ENCODE data around the gene EHBP1L1. TPM values are rescaled to one million over a fixed set of nuclear protein-coding genes. Genes with fewer than 3 reads are reported as not detected.
A peak's percentile ranks its signal among the peaks of the same experiment; 100 is the strongest.

The EHBP1L1 gene
- total RNA-seq, 2 experiments from 2014 or later: 94.0 to 99.4 TPM

DNA sequence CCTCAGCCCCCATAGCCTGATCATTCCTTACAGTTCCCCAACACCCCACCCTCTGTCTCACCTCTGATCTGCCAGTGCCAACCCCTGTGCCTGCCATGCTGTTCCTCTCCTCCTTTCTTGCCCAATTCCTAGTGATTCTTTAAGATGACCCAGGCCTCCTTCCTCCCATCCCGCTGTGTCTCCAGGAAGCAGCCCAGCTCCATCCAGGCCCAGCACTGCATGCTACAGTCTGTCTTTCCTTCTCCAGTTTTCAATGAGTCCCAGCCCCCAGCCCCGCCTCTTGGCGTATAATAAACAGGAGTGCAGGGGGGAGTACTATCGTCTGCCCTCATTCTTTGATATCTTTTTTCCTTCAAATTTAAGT is 30.0 kb upstream of the EHBP1L1 start:
- Mint-ChIP-seq H3K27me3 (no peaks in the 10 kb centered on the region), H3K9me3 (no peaks in the 10 kb centered on the region), H3K27ac (peak overlapping the region; percentile 84), H3K4me1 (ENCODE audit: low read depth) (peaks cover 52% of the 10 kb centered on the region), H3K4me3 (peak overlapping the region; percentile 71), H3K36me3 (ENCODE audit: low read depth) (peaks cover 22% of the 10 kb centered on the region)
- DNase-seq: peak; percentile 40
- TF ChIP-seq, protein P1, sequence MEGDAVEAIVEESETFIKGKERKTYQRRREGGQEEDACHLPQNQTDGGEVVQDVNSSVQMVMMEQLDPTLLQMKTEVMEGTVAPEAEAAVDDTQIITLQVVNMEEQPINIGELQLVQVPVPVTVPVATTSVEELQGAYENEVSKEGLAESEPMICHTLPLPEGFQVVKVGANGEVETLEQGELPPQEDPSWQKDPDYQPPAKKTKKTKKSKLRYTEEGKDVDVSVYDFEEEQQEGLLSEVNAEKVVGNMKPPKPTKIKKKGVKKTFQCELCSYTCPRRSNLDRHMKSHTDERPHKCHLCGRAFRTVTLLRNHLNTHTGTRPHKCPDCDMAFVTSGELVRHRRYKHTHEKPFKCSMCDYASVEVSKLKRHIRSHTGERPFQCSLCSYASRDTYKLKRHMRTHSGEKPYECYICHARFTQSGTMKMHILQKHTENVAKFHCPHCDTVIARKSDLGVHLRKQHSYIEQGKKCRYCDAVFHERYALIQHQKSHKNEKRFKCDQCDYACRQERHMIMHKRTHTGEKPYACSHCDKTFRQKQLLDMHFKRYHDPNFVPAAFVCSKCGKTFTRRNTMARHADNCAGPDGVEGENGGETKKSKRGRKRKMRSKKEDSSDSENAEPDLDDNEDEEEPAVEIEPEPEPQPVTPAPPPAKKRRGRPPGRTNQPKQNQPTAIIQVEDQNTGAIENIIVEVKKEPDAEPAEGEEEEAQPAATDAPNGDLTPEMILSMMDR (IDR thresholded peaks at IDR 0.05): no peak
- no peak for ATAC-seq
- intact Hi-C loops (cut with micrococcal nuclease): no loop called here
- ChIA-PET CTCF (interaction anchor here (0.6 to 1.8 kb wide), 4 partner anchors 24 to 123 kb away, joined by 3 to 5 read pairs (median 3); partner anchors contain the start of genes NEAT1 and ZNRD2), POLR2A (interaction anchor here (0.9 to 1.6 kb wide), 4 partner anchors 9 to 128 kb away, joined by 3 to 10 read pairs (median 4); partner anchors contain the start of genes PCNX3 and ZNRD2)

DNA sequence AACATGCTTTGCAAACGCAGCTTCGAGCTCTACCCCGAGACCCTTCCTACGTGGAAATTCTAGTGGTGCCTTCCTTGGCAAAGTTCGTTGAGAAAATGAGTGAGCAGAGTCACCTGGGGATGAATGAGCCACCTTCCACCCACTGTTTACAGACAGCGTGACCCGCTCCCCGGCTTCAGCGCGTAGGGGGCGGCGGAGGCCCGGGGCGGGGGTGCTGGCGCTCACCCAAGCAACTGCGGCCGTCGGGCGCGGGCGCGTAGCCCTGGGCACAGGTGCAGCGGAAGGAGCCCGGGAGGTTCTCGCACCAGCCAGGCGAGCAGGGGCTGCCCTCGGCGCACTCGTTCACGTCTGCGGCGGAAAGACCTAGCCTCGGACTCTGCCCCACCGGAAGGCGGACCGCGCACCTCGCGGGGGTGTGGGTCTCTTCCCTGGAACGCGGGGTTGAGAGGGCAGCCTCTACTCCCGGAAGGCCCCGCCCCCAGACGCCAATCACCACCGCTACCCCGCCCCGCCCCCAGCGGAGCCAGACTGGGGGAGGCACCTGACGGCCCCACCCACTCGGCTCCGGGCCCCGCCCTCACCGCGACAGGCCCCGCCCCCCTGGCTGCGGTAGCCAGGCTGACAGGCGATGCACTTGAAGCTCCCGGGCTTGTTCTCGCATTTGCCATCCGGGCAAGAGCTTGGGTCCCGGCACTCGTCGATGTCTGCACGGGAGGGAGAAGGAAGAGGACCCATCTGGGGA is 29.5 kb upstream of the EHBP1L1 start:
- H3K27me3 Mint-ChIP-seq: no peaks in the 10 kb centered on the region
- TF ChIP-seq, protein P1 (IDR thresholded peaks at IDR 0.05): no peak
- ATAC-seq (peak; percentile 90), DNase-seq (peak; percentile 98)
- H3K9me3 Mint-ChIP-seq: no peaks in the 10 kb centered on the region
- H3K27ac Mint-ChIP-seq: peak overlapping the region; percentile 84
- intact Hi-C loops (cut with micrococcal nuclease): no loop called here
- peak overlapping the region; percentile 71 for H3K4me3 Mint-ChIP-seq
- CTCF ChIA-PET: interaction anchor here (0.6 to 1.8 kb wide), 8 partner anchors 12 to 342 kb away, joined by 3 to 12 read pairs (median 4); partner anchors contain the start of genes FIBP, NEAT1 and ZNRD2
- peaks cover 52% of the 10 kb centered on the region for H3K4me1 Mint-ChIP-seq (ENCODE audit: low read depth)
- POLR2A ChIA-PET: interaction anchor here (0.7 to 1.6 kb wide), 14 partner anchors 9 to 129 kb away, joined by 3 to 10 read pairs (median 3); partner anchors contain the start of genes MALAT1, PCNX3 and ZNRD2
- H3K36me3 Mint-ChIP-seq (ENCODE audit: low read depth): peaks cover 22% of the 10 kb centered on the region

DNA sequence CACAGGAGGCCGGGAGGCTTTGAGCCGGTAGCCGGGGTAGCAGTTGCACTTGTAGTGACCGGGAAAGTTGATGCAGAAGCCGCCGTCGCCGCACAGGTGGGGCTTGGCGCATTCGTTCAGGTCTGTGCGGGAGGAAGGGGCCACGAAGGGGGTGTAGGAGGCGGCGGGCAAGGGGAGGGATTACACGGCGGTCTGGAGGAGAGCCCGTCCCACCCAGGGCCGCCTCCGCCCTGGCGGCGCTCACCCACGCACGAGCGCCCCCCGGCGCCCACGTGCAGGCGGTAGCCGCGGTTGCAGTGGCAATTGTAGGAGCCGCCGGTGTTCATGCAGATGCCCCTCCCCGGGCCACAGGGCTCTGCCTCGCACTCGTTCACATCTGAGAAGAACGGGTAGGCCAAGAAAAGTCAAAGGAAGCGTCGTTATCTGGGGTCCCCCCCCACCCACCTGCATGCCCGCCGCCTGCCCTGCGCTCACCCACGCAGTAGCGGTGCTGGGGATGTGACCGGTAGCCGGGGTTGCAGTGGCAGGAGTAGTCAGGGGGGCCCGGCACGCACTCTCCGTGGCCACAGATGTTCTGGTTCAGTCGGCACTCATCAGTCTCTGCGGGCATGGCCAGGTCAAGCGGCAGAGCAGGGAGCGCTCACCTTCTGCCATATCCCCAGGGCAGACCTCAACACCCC is 28.3 kb upstream of the EHBP1L1 start:
- intact Hi-C loops (cut with micrococcal nuclease): no loop called here
- Mint-ChIP-seq H3K4me3 (peak overlapping the region; percentile 71), H3K4me1 (ENCODE audit: low read depth) (peaks cover 56% of the 10 kb centered on the region), H3K36me3 (ENCODE audit: low read depth) (peaks cover 28% of the 10 kb centered on the region), H3K9me3 (no peaks in the 10 kb centered on the region), H3K27me3 (no peaks in the 10 kb centered on the region), H3K27ac (peak overlapping the region; percentile 62)
- TF ChIP-seq, protein P1 (IDR thresholded peaks at IDR 0.05): no peak
- DNase-seq (peak; percentile 62), ATAC-seq (no peak)
- CTCF ChIA-PET: interaction anchor here (1.0 to 1.6 kb wide), 5 partner anchors 11 to 46 kb away, joined by 3 to 12 read pairs (median 4); no protein-coding TSS in a partner anchor
- POLR2A ChIA-PET: interaction anchor here (0.5 to 1.5 kb wide), 12 partner anchors 9 to 131 kb away, joined by 3 to 8 read pairs (median 3); partner anchors contain the start of gene MALAT1

DNA sequence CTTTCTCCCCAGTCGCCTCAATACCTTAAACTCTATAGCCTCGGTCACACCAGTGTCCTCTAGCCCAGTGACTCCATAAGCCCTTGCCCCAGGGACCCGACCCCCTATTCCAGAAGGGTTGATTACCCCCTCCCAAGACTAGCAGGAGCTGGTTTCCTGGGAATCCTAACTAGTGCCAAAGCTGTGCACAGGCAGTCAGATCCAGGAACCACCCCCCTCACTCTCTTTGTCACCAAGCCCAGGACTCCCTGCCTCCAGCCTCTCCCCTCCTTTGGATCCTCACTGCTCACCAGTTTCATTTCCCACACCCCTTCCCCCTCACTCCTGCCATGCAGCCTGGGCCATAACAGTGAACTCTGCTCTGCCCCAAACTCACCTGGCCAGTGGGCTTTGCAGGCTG is 27.5 kb upstream of the EHBP1L1 start:
- Mint-ChIP-seq H3K36me3 (ENCODE audit: low read depth) (peaks cover 28% of the 10 kb centered on the region), H3K9me3 (no peaks in the 10 kb centered on the region), H3K27ac (peak overlapping the region; percentile 62), H3K4me1 (ENCODE audit: low read depth) (peaks cover 62% of the 10 kb centered on the region), H3K4me3 (no peak overlapping the region), H3K27me3 (no peaks in the 10 kb centered on the region)
- POLR2A ChIA-PET: interaction anchor here (0.6 to 1.5 kb wide), 7 partner anchors 9 to 193 kb away, joined by 3 to 8 read pairs (median 3); no protein-coding TSS in a partner anchor
- intact Hi-C loops (cut with micrococcal nuclease): no loop called here
- no peak for ATAC-seq
- TF ChIP-seq, protein P1 (IDR thresholded peaks at IDR 0.05): no peak
- CTCF ChIA-PET: interaction anchor here (0.9 to 1.6 kb wide), 4 partner anchors 8 to 45 kb away, joined by 3 to 5 read pairs (median 3); no protein-coding TSS in a partner anchor
- no peak for DNase-seq

Data from activated CD8-positive, alpha-beta T cell treated with anti-CD3 and anti-CD28 coated beads for 36 hours (primary cell).